ENCODE results near the gene NRL.

GRCh38 chr14:24067133-24068082 lies 47.3 kb downstream of the NRL start:
- no peak for TF ChIP-seq EZH2 (IDR thresholded peaks at IDR 0.05; ENCODE audit: borderline replicate concordance, low read depth, low read length, severe bottlenecking)
- no peak for TF ChIP-seq CTCF (IDR thresholded peaks at IDR 0.05; ENCODE audit: extremely low read depth in 1 of 2, insufficient read depth in 1 of 2, low read depth in 1 of 2, low read length in 2 of 2)
- no peak for TF ChIP-seq POLR2AphosphoS5 (IDR thresholded peaks at IDR 0.05; ENCODE audit: insufficient read depth, low read depth, low read length)
- no peak for TF ChIP-seq POLR2A (IDR thresholded peaks at IDR 0.05; ENCODE audit: low read depth, low read length)
- no peak for TF ChIP-seq MAX (IDR thresholded peaks at IDR 0.05; ENCODE audit: insufficient read depth, insufficient read length)
- TF ChIP-seq GATA2 (IDR thresholded peaks at IDR 0.05; ENCODE audit: insufficient read depth, insufficient read length, low read depth, low read length) = no peak

Measured in endothelial cell of umbilical vein (primary cell).